Endothelial cell (in vitro differentiated cells): ENCODE measurements around the gene MLPH. TPM values are rescaled to one million over a fixed set of nuclear protein-coding genes. Genes with fewer than 3 reads are reported as not detected.

Source experiments
- DNase-seq: peaks from one replicate; pipeline ENCODE4 v3.0.0; 2021; ENCODE audit warnings: low spot score
- H3K27ac Mint-ChIP-seq: one replicate; pipeline ENCODE4 v1.8.0; 2021; ENCODE audit warnings: mixed read lengths, inconsistent platforms; ENCODE audit not compliant: unreplicated experiment
- H3K27me3 Mint-ChIP-seq: one replicate; pipeline ENCODE4 v1.8.0; 2021; ENCODE audit warnings: mild to moderate bottlenecking, moderate library complexity, mixed read lengths, inconsistent platforms; ENCODE audit not compliant: unreplicated experiment
- H3K36me3 Mint-ChIP-seq: one replicate; pipeline ENCODE4 v1.8.0; 2021; ENCODE audit warnings: mild to moderate bottlenecking, low read depth, mixed read lengths, inconsistent platforms; ENCODE audit not compliant: unreplicated experiment
- H3K4me1 Mint-ChIP-seq: one replicate; pipeline ENCODE4 v1.8.0; 2021; ENCODE audit warnings: mild to moderate bottlenecking, mixed read lengths, inconsistent platforms; ENCODE audit not compliant: unreplicated experiment
- H3K4me3 Mint-ChIP-seq: one replicate; pipeline ENCODE4 v1.8.0; 2021; ENCODE audit warnings: mild to moderate bottlenecking, mixed read lengths, inconsistent platforms; ENCODE audit not compliant: unreplicated experiment
- H3K9me3 Mint-ChIP-seq: one replicate; pipeline ENCODE4 v1.8.0; 2021; ENCODE audit warnings: mixed read lengths, inconsistent platforms; ENCODE audit not compliant: unreplicated experiment
- CTCF ChIP-seq: fragments of 200-600 bp; sonication (generic); IDR thresholded peaks from one replicate; pipeline ENCODE4 v1.5.0; 2021; ENCODE audit warnings: antibody characterized with exemption; ENCODE audit not compliant: unreplicated experiment
- total RNA-seq: library from RNA; stranded (reverse); fragmentation: NEBNext Ultra II Directional; extraction: Animal tissue kit (Norgen Biotek cat#: 25700); gene quantifications from one replicate; pipeline ENCODE4 v1.2.1, GENCODE V29; 2021; ENCODE audit not compliant: unreplicated experiment

Gene MLPH
- total RNA-seq, 1 donor from 2014 or later, result 0.36 TPM

- H3K4me3 Mint-ChIP-seq, result no peak overlapping the region
- H3K9me3 Mint-ChIP-seq, result no peaks in the 10 kb centered on the region
- peaks cover 5% of the 10 kb centered on the region for H3K27me3 Mint-ChIP-seq
- no peak for TF ChIP-seq CTCF
- DNase-seq, result no peak
- H3K36me3 Mint-ChIP-seq, result no peaks in the 10 kb centered on the region
- H3K27ac Mint-ChIP-seq, result no peak overlapping the region
- peaks cover 3% of the 10 kb centered on the region for H3K4me1 Mint-ChIP-seq
Observed at GRCh38 chr2:237574894-237575868, 88.1 kb downstream of the MLPH start.

- Mint-ChIP-seq H3K27ac (no peak overlapping the region), H3K4me1 (peaks cover 3% of the 10 kb centered on the region), H3K36me3 (no peaks in the 10 kb centered on the region), H3K9me3 (no peaks in the 10 kb centered on the region), H3K4me3 (no peak overlapping the region), H3K27me3 (peaks cover 5% of the 10 kb centered on the region)
- no peak for DNase-seq
- no peak for TF ChIP-seq CTCF
Observed at GRCh38 chr2:237575869-237576862, 89.1 kb downstream of the MLPH start.

GRCh38 chr2:237576974-237577373 lies 89.9 kb downstream of the MLPH start:
- TF ChIP-seq CTCF, result no peak
- H3K27me3 Mint-ChIP-seq, result peaks cover 3% of the 10 kb centered on the region
- no peak overlapping the region for H3K4me3 Mint-ChIP-seq
- H3K27ac Mint-ChIP-seq, result no peak overlapping the region
- no peaks in the 10 kb centered on the region for H3K36me3 Mint-ChIP-seq
- no peaks in the 10 kb centered on the region for H3K9me3 Mint-ChIP-seq
- DNase-seq, result no peak
- H3K4me1 Mint-ChIP-seq, result peaks cover 3% of the 10 kb centered on the region

- H3K9me3 Mint-ChIP-seq, result no peaks in the 10 kb centered on the region
- H3K36me3 Mint-ChIP-seq, result no peaks in the 10 kb centered on the region
- peaks cover under 1% of the 10 kb centered on the region for H3K4me1 Mint-ChIP-seq
- no peak overlapping the region for H3K4me3 Mint-ChIP-seq
- peaks cover 3% of the 10 kb centered on the region for H3K27me3 Mint-ChIP-seq
- H3K27ac Mint-ChIP-seq, result no peak overlapping the region
- no peak for TF ChIP-seq CTCF
- no peak for DNase-seq
Observed at GRCh38 chr2:237577458-237577857, 90.4 kb downstream of the MLPH start.
